Muscle of arm (tissue), 12 donors: Measurements from ENCODE around the gene UGT1A3. TPM values are rescaled to one million over a fixed set of nuclear protein-coding genes. Genes with fewer than 3 reads are reported as not detected.

Experiments
- DNase-seq: peaks from one replicate; pipeline ENCODE4 v3.0.0-alpha.2; 2013
- polyA plus RNA-seq, 12 donors: library from polyadenylated mRNA; unstranded; fragments of 120-200 nt; gene quantifications; one replicate each; pipeline ENCODE4 v1.2.1, GENCODE V29; 2013; ENCODE audit not compliant: insufficient read length in 12 of 12

UGT1A3 gene
- polyA plus RNA-seq, 12 donors: not detected

DNA sequence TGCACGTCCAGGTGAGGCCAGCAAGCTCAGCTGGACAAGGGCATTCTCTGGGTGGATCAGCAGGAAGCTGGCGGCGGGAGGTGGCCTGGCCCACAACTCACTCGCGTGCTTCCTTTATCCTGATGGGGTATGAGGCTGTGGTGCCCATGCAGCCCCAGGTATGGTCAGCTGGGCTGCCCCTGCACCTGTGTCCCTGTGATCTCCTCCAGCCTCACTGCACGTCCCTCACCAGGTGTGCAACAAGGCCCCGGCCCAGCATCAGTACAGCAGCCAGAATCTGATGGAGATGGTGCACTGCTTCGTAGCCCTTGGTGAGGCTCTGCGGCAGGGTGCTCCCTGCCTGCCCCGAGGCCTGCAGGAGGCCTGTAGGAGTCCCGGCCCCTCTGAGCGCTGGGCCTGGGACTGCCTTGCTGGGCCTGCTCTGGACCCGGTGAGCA is 66.9 kb downstream of the UGT1A3 start:
- DNase-seq: no peak

DNA sequence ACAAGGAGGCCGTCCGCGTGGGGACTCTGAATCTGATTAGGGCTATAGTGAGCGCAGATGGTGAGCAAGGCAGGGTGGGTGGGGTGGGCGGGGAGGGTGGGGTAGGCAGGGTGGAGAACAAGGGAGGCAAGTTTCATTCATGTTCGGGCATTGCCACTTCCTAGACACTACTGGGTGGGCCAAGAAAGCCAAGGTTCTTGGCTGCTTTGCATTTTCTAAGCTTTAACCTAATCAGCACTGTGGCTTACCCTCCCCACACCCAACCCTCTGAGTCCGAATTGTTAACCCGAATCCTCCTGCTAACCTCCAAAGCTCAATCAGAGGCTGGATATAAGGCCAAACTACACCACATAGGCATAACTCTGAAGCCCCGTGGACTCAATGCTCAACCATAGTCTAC is 67.4 kb downstream of the UGT1A3 start:
- DNase-seq: no peak

DNA sequence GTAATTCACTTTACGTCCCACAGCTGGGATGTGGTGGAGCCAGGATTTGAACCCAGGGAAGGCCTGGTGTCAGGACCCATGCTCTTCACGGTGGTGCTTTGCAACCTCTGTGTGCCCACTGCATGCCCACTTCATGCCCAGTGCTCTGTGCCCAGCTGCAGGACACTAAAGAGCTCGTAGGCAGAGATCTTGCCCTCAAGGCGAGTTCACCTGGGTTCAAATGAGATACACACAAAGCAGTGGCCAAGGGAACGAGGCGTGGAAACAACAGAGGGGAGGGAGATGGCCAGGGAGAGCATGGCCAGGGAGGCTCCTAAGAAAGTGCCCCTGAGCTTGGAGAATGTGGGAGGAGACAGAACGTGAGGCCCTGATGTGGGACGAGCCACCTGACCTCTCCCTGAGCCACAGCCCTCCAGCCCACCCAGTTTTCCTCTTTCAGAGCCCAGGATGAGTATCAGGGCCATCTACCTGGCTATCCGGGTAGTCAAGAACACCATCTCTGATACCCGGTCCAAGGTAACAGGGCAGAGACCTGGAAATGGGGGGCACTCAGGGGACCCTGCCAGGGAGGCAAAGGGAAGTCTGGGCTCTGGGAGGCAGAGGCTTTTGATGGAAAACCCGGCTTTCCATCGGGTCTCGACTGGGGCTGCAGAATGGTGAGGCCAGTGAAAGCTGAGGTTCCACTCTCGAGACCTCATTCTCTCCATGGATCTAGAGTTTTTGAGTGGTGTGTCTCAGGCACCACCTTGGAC is 69.7 kb downstream of the UGT1A3 start:
- DNase-seq: no peak

DNA sequence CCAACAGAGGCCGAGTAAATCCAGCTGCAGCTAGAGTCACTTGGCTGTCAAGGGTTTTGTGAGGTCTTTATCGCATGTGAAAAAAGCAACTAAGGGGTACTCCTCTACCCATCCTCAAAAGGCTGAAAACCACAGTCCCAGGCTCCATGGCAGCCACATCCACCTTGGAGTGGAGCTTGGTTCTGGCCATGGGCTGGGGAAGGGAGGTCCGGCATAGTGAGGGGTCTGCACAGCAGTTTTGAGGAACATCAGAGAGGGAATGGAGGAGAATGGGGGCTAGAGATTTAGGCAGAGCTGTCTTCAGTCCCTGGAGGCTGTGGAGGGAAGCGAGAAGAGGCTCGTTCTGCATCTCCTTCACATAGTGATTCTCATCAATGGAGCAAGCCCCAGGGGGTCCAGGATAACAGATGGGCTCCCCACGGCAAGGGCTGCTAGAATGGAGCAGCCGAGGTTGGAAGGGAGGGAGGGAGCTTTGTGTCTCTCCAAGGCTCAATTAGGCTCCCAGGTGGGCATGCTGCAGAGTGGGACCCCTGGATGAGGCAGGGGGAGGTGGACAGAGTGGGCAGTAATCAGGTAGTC is 70.3 kb downstream of the UGT1A3 start:
- no peak for DNase-seq

DNA sequence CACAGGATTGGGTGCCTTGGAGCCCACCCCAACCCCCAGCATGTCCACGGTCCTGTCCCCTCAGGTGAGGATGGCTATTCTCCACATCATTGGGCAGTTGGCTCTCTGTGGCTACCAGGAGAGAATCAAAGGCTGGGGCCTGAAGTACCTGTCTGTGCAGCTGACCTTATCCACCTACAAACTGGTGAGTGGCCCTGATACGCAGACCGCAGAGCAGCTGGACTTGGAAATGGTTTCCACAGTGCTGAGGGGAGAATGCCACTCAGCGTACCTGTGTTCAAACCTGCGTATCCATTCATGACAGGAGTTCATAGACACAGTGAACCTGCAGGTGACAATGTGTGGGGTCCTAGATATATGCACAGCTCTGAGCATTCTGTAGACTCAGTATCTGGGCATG is 70.9 kb downstream of the UGT1A3 start:
- DNase-seq: no peak

DNA sequence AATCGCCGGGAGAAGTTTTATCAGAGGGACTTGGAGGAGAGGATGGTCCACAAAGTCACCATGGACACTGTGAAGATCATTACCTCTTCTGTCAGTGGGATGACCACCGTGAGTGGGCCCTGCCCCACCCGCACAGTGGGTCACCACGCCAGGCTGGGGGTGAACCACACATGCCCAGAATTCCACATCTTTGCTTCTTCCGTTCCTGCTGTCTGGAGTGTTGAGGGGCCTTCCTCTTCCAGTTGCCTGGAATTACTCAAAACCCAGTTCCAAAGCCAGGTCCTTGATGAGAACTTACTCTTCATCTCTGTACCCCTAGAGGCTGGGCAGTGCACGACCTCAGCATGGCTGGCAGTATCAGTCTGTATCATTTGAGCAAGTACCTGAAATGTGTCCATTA is 71.4 kb downstream of the UGT1A3 start:
- DNase-seq: no peak

DNA sequence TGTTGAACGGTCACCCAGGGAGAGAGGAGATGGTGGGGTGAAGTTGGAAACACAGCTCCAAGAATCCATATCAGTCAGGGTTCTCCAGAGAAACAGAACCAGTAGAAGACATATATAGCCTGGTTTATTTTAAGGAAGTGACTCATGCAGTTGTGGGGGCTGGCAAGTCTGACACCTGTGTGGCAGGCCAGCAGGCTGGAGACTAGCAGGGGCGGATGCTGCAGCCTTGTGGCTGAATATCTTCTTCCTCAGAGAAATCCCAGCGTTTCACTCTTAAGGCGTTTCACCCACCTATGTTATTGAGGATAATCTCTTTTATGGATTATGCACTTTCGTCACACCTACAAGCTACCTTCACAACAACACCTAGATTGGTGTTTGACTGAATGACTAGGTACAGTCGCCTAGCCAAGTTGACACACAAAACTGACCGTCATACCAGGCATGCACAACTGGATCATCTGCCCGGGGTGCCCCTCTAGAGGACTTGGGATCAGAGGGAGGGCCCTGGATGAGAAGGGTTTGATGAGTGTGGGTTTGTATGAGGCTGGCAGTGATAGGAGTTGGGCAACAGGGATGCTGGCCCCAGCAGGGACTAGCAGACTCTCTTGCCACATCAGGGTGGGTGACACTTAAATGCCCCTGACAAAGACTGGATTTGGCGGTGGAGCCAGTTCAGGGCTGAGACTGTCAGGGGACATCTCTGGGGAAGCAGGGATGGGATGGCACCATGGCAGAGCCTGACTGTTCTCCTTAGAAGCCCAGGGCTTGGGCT is 72.7 kb downstream of the UGT1A3 start:
- no peak for DNase-seq

DNA sequence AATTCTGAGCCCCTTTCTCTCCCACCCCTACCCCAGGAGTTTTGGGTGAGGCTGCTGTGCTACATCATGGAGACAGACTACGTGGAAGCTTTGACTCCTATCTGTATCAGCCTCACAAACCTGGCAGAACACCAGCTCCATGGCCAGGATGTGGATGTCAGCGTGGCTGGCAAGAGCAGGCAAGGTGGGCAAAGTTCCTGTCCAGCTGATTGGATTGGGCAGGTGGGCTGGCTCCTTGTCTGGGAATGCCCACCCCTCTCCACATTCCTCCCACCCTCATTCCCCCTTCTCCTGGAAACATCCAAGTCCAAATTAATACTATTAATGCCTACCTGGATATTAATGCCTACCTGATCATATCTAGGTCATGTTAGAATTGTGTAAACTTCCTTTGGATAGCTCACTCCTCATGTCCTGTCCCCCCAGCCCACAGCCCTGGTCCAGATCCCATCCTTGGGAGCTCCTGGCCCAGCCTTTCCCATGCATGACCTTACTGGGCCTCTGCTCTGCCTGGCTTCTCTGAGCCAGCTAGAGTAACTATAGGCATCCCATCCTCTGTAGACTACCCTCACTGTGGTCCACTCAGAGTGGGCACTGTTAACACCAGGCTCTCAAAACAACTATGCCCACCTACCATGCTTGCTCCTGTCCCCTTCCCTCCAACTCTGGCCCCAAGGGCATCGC is 73.4 kb downstream of the UGT1A3 start:
- no peak for DNase-seq

DNA sequence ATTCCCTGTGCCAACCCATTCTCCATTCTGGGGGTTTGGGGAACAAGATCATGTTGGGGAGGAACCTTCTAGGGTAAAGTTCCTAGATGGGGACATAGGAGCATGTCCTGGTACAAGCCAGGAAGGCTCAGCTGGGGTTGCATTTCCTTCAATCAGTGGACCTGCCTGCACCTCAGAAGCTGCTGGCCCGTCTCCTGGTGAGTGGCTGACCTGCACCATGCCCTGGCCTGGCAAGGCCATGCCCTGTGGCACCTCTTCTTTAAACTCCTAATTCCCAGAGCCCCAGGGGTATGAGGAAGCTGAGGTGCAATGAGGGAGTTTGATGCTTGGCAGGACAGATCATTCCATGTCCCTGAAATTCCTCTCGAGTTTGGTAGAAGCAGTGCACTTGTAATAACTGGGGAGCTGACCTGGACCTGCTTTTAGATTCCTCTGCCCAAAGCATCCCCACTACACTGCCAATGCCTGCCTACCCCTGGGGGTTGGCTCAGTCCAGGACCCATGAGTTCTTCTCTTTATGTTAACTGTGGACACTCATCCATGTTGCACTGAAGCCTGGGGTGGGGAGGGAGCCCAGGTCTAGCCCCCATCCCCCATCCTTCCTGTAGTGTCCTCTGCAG is 74.6 kb downstream of the UGT1A3 start:
- DNase-seq: no peak

DNA sequence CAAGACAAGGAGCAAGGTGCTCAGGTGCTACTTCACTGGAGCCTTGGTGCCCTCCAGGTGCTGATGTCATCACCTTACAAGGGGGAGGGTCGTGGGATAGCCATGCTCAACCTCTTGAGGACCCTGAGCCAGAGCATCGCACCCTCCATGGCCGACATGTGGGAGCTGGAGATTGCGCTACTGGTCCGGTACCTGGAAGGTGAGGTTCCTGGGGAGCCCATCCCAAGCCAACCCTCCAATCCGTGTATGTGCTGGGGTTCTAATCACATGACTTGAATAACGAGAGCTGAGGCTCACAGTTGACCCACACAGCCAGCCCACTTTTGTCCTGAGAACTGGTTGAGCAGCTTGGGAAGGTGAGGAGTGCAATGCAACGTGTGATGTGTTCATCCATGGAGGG is 75.2 kb downstream of the UGT1A3 start:
- no peak for DNase-seq

DNA sequence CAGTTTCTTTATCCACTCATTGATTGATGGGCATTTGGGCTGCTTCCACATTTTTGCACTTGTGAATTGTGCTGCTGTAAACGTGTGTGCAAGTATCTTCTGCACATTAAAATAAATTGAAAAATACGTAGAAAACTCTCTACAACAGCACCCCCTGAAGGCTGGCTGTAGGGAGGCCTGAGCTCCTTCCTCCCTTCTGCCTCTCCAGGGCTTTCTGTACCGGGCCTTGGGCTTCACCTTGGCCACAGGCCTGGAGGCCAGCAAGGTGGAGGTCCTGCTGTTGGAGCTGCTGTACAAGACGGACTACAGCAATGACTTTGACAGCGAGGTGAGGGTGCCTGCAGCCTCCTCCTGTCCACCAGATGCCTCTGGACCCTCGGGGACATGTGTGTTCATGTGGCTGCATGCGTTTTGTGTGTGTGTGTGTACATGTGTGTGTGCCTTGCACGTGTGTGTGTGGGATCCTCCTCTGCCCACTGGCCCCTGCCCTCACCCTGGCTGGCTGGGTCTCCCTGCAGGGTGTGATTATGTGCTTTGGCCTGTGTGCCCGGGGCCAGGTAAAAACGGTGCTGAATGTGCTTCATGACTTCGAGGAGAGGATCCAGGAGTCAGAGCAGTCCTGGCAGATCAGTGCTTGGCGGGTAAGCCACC is 78.5 kb downstream of the UGT1A3 start:
- DNase-seq: no peak

DNA sequence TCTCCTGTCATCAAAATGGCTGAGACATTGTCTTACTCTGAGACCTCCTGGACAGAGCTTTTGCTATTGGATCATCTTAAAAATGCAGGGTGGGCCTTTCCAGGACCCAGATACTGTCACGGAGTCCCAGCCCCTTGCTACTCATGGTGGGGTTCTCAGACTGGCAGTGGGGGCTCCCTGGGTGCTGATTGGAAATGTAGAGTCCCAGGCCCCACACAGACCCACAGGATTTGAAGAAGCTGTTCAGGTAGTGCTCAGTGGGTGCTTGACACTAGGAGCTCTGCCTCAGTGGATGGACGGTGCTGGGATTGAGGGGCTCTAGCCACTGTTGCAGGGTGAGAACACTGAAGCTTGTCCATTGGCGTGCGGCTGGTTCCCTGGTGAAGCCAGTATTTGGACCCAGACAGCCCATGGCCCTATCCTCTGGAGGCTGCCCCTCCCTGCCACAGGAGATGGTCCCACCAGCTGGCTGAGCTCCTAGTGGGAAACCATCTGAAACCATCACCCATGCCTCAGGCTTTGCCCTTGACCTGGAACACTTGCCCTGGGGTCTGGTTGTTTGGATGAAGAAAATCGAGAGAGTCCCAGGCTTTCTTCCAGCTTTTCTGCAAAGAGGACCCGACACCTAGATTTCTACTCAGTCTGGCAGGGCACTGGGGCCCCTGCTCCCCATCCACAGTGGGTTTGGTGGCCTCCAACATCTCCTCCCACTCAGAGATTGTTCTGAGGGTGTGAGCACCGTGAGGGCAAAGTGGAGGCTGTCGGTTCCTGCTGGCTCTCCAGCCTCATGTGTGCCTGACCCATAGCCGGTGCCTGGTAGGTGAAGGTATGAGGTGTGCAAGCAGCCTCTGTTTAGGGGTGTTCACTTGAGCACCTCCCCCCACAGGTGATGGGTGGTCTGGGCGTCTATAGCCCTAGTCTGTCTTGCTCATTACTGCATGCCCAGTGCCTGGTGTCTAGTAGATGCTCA is 79.4 kb downstream of the UGT1A3 start:
- no peak for DNase-seq

DNA sequence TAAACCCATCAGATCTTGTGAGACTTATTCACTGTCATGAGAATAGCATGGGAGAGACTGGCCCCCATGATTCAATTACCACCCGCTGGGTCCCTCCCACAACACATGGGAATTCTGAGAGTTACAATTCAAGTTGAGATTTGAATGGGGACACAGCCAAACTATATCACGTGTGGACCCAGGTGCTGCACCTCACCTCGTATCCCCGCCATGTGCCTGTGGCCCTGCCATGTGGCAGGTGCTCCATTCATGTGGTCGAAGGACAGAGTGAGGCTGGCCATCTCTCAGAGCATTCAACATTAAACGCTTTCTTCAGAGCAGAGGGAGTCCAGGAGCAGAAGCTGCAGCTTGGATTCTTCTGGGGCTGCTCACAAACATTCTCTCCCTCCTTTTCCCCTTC is 81.5 kb downstream of the UGT1A3 start:
- no peak for DNase-seq

DNA sequence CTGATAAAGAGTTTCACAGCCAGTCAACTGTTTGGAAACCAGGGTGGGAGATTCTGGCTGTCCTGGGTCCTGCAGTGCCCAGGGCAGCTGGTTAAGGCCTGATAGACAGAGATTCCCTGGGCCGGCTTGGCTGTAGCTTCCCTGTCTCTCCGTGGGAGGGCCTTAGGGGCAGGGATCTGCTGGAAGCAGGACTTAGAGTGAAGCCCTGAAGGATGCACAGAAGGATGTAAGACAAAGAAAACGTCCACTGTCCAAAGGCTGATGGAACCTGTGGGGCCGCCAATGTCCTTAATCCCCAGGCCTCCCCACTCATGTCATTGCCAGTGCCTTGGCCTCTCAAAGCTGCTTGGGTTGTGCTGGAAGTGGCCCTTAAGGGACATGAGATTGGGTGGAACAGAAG is 82.2 kb downstream of the UGT1A3 start:
- DNase-seq: no peak

DNA sequence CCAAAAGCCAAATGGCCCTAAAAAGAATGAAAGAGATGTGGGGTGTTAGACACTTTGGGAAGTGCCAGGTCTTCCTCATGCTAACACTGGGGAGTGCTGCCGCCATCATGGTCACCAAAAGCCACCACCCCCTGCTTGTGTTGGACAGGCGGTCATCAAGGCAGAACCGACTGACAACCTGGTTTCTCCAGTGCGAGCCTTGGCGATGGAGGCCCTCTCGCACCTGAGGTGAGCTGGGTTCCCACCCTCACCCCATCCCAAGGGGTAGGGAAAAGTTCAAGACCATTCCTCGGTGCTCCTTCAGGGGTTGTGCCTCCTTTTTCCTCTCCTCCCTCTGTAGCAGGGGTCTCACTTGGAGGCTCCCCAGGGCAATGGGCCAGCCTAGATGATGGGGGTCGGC is 82.9 kb downstream of the UGT1A3 start:
- no peak for DNase-seq

DNA sequence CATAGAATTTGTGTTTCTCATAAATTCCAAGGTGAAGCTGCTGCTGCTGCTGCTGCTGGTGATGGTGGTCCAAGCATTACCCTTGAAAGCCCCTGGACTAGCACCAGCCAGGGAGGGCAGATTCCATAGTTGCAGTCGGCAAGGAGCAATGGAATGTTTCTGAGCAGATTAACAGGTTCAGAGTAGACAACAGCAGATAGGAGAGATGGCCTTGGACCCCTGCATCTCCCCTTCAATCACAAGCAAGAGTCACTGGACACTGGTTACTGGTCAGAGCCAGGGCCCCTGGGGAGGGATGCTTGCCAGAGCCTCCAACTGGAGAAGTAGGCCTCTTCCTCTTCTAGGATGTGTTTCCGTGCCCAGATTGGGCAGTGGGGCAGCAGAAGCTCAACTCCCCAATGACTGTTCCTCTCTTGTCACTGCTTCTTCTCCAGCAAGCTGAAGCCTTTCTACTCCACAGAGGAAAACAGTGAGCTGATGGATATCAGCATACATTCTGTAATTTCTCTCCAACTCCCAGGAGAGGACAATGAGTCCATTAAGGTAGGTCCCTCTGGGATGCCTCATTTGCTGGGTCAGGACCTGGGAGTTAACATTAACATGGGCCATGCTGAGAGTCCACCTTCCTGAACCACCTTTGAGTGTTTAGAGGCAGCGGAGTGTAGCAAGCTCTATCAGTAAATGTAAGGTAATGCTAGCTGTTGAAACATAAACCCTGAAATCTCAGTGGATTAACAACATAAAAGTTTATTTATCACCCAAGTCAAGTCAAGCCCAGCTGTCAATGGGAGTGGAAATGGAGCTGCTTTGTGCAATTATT is 84.6 kb downstream of the UGT1A3 start:
- DNase-seq: no peak

DNA sequence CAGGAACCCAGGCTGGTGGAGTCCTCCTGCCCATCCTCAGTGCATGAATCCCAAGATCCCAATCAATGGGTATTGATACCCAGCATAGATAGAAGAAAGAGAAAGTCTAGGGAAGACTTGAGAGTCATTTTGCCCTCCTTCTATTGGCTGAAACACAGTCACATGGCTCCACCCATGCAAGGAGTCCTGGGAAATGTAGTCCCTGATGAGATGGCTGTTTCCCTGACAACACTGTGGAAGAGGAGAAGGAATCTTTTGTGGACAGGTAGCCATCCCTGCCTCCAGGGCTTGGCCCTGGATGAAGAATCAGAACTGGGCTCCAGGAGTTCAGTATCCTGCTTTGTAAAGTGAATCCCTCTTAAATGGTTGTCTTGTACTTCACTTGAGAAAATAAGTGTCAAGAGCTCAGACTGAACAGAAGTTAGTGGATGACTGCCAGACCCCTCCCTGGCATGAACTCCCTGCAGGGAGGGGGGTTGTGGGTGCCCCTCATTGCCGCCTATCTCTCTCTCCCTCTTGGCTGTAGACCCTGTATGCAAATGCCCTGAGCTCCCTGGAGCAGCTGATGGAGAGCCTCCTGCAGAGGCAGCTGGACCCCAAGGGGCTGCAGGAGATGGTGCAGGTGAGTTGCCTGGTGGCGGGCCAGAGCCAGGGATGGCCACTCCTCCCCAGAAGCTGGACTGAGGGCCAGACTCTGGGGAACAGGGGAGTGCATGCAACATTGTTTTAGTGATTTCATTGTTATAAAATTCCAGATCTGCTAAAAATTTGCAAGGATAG is 85.4 kb downstream of the UGT1A3 start:
- DNase-seq: no peak

DNA sequence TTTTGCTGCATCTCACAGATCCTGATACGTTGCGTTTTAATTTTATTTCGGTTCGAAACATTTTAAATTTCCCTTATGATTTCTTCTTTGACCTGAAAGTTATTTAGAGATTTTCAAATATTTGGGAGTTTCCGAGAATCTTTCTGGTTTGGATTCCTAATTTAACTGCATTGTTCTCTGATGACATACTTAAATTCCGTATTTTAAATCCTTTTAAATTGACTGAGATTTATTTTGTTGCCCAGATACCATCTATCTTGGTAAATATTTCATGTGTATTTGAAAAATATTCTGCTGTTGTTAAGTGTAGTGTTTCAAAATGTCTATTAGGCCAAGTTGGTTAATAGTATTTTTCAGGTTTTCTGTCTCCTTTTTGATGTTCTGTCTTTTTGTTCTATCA is 87.0 kb downstream of the UGT1A3 start:
- DNase-seq: no peak

DNA sequence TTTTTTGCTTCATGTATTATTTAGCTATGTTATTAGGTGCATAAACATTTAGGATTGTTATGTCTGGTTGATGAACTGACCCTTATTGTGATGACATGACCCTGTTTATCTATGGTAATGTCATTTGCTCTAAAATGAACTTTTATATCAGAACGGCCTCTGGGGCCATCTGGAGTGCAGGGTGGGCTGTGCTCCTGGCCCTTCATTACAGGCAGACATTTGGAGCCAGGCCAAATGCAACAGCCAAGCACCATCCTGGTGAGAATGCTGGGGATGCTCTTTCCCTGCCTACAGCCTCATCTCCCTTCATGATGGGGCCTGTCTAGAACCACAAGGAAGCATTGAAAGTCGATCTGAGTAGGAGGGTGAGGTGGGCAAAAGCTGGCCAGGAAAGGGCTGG is 87.5 kb downstream of the UGT1A3 start:
- DNase-seq: no peak
